ENCODE results near the gene ATP5F1C. TPM values are rescaled to one million over a fixed set of nuclear protein-coding genes. Genes with fewer than 3 reads are reported as not detected.

ATP5F1C gene
- total and polyA plus RNA-seq, 4 donors, result 133 to 262 (median 205) TPM

DNA sequence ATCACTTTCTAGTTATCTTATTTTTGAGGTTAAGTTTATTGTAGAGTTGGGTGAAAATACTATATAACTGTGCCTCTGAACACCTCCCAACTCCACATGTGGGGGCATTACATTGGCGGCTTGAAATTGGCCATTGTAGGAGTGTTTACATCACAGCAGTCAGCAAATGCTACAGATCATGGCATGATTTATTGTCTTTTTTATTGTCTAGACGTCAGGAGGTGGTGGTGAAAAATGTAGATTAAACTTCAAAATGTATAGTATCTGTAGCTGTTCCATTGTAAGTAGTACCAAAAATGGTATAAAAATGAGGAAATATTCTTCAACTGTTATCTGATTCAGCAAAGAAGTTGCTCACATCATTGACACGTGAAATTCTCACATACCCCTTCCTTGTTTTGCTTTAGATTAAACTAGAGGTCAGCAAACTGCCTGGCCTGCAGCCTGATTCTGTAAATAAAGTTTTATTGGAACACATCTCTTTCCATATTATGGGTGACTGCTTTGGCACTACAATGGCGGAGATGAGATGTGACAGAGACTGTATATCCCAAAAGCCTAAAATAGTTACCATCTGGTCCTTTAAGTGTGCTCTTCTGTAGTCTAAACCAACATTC, 65.4 kb downstream of the ATP5F1C start:
- no peak for DNase-seq (ENCODE audit: low spot score)
- 76% methylated on average over 4 of the region's 4 CpGs for WGBS
- Histone ChIP-seq H3K9ac (ENCODE audit: low read depth in 1 of 2, low read length in 2 of 2) (no peak overlapping the region), H3K27me3 (ENCODE audit: control insufficient read depth in 4 of 4, insufficient read depth in 4 of 4, low read length in 3 of 4) (no peaks in the 10 kb centered on the region), H3K27ac (ENCODE audit: low read depth in 1 of 2, low read length in 2 of 2) (no peak overlapping the region), H3K36me3 (ENCODE audit: control insufficient read depth in 4 of 4, insufficient read depth in 3 of 4, low read depth in 1 of 4, low read length in 3 of 4) (no peaks in the 10 kb centered on the region), H3K4me3 (ENCODE audit: low read depth in 1 of 3, low read length in 3 of 3) (no peak overlapping the region), H3K4me1 (ENCODE audit: control insufficient read depth in 4 of 4, insufficient read depth in 4 of 4, low read length in 3 of 4) (peaks cover 7 to 28% (median 12%) of the 10 kb centered on the region in 4 donors), H3K9me3 (ENCODE audit: control insufficient read depth in 4 of 4, low read length in 3 of 4) (no peaks in the 10 kb centered on the region)
- TF ChIP-seq EGR1 (IDR thresholded peaks at IDR 0.05; ENCODE audit: low read depth in 2 of 2) (no peak), JUND (IDR thresholded peaks at IDR 0.05) (no peak), HNF4A (conservative IDR thresholded peaks at IDR 0.05) (no peak), ZBTB33 (IDR thresholded peaks at IDR 0.05) (no peak), HNF4G (IDR thresholded peaks at IDR 0.05) (no peak), NR2F2 (IDR thresholded peaks at IDR 0.05) (no peak), ATF3 (IDR thresholded peaks at IDR 0.05) (no peak), RXRA (IDR thresholded peaks at IDR 0.05) (no peak), CTCF (IDR thresholded peaks at IDR 0.05; ENCODE audit: low read depth, low read length, missing input control) (no peak), FOXA2 (IDR thresholded peaks at IDR 0.05) (no peak), GABPA (IDR thresholded peaks at IDR 0.05 in 1 of 2, conservative IDR thresholded peaks at IDR 0.05 in 1 of 2) (no peak), FOXA1 (IDR thresholded peaks at IDR 0.05) (no peak)
- TF ChIP-seq, protein P1, sequence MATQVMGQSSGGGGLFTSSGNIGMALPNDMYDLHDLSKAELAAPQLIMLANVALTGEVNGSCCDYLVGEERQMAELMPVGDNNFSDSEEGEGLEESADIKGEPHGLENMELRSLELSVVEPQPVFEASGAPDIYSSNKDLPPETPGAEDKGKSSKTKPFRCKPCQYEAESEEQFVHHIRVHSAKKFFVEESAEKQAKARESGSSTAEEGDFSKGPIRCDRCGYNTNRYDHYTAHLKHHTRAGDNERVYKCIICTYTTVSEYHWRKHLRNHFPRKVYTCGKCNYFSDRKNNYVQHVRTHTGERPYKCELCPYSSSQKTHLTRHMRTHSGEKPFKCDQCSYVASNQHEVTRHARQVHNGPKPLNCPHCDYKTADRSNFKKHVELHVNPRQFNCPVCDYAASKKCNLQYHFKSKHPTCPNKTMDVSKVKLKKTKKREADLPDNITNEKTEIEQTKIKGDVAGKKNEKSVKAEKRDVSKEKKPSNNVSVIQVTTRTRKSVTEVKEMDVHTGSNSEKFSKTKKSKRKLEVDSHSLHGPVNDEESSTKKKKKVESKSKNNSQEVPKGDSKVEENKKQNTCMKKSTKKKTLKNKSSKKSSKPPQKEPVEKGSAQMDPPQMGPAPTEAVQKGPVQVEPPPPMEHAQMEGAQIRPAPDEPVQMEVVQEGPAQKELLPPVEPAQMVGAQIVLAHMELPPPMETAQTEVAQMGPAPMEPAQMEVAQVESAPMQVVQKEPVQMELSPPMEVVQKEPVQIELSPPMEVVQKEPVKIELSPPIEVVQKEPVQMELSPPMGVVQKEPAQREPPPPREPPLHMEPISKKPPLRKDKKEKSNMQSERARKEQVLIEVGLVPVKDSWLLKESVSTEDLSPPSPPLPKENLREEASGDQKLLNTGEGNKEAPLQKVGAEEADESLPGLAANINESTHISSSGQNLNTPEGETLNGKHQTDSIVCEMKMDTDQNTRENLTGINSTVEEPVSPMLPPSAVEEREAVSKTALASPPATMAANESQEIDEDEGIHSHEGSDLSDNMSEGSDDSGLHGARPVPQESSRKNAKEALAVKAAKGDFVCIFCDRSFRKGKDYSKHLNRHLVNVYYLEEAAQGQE (IDR thresholded peaks at IDR 0.05), result no peak
- TF ChIP-seq, protein P2, sequence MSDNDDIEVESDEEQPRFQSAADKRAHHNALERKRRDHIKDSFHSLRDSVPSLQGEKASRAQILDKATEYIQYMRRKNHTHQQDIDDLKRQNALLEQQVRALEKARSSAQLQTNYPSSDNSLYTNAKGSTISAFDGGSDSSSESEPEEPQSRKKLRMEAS (IDR thresholded peaks at IDR 0.05), result no peak

GRCh38 chr10:7853890-7854289, 65.9 kb downstream of the ATP5F1C start:
- Histone ChIP-seq H3K4me1 (ENCODE audit: control insufficient read depth in 4 of 4, insufficient read depth in 4 of 4, low read length in 3 of 4) (peaks cover 7 to 28% (median 12%) of the 10 kb centered on the region in 4 donors), H3K4me3 (ENCODE audit: low read depth in 1 of 3, low read length in 3 of 3) (no peak overlapping the region), H3K9ac (ENCODE audit: low read depth in 1 of 2, low read length in 2 of 2) (no peak overlapping the region), H3K9me3 (ENCODE audit: control insufficient read depth in 4 of 4, low read length in 3 of 4) (no peaks in the 10 kb centered on the region), H3K27ac (ENCODE audit: low read depth in 1 of 2, low read length in 2 of 2) (no peak overlapping the region), H3K27me3 (ENCODE audit: control insufficient read depth in 4 of 4, insufficient read depth in 4 of 4, low read length in 3 of 4) (no peaks in the 10 kb centered on the region), H3K36me3 (ENCODE audit: control insufficient read depth in 4 of 4, insufficient read depth in 3 of 4, low read depth in 1 of 4, low read length in 3 of 4) (no peaks in the 10 kb centered on the region)
- WGBS, result 32% methylated on average over 3 of the region's 3 CpGs
- DNase-seq (ENCODE audit: low spot score), result no peak
- TF ChIP-seq JUND (IDR thresholded peaks at IDR 0.05) (no peak), RXRA (IDR thresholded peaks at IDR 0.05) (no peak), ATF3 (IDR thresholded peaks at IDR 0.05) (no peak), FOXA2 (IDR thresholded peaks at IDR 0.05) (no peak), CTCF (IDR thresholded peaks at IDR 0.05; ENCODE audit: low read depth, low read length, missing input control) (no peak)
- TF ChIP-seq, protein P2 (IDR thresholded peaks at IDR 0.05), result no peak
- TF ChIP-seq, protein P1 (IDR thresholded peaks at IDR 0.05), result no peak

Data from liver (tissue), 9 donors.